PC-3 (cell line): ENCODE measurements around the gene NIPSNAP3A. TPM values are rescaled to one million over a fixed set of nuclear protein-coding genes. Genes with fewer than 3 reads are reported as not detected.

ENCODE experiments used
- ATAC-seq: fragments of 200-7000 bp; cut with Tn5 transposase; 2 replicates; pipeline ENCODE4 v1.9.1; 2020; ENCODE audit warnings: mild to moderate bottlenecking, moderate library complexity
- BruUV-seq: library from RNA; stranded (reverse); fragments of 400-500 nt; replicated peaks from 2 replicates; lab custom pipeline; 2021; lab: Mats Ljungman, UMichigan
- CTCF ChIA-PET: fragments of 300-600 bp; sonication (Branson Sonifier 250); formaldehyde crosslinking; loops from one replicate; lab custom pipeline; 2022; ENCODE audit warnings: antibody characterized with exemption; lab: Charles Lee
- POLR2A ChIA-PET: fragments of 300-600 bp; sonication (Branson Sonifier 250); formaldehyde crosslinking; loops from one replicate; lab custom pipeline; 2022; ENCODE audit warnings: antibody characterized with exemption; ENCODE audit not compliant: unreplicated experiment; lab: Charles Lee
- DNase-seq: peaks from one replicate; pipeline ENCODE4 v3.0.0-alpha.2; 2015
- H2AFZ ChIP-seq: fragments of 300-600 bp; sonication (generic); 2 replicates; pipeline ENCODE4 v1.6.0; 2016; ENCODE audit warnings: antibody characterized with exemption, low read length
- H3F3A ChIP-seq: fragments of 300-600 bp; sonication (generic); one replicate; pipeline ENCODE4 v1.6.0; 2017; ENCODE audit warnings: antibody characterized with exemption, low read length, control low read depth, mild to moderate bottlenecking; ENCODE audit not compliant: unreplicated experiment
- H3K27ac ChIP-seq: fragments of 300-600 bp; sonication (generic); 2 replicates; pipeline ENCODE4 v1.5.1; 2016; ENCODE audit warnings: mild to moderate bottlenecking, low read length
- H3K27me3 ChIP-seq: fragments of 300-600 bp; sonication (generic); 2 replicates; pipeline ENCODE4 v1.6.1; 2016; ENCODE audit warnings: low read length, mixed read lengths
- H3K36me3 ChIP-seq: fragments of 300-600 bp; sonication (generic); 2 replicates; pipeline ENCODE4 v1.6.1; 2016; ENCODE audit warnings: low read depth, mixed run types, low read length, mixed read lengths
- H3K4me1 ChIP-seq: fragments of 300-600 bp; sonication (generic); 2 replicates; pipeline ENCODE4 v1.5.1; 2016; ENCODE audit warnings: low read length; ENCODE audit not compliant: insufficient read depth
- H3K4me2 ChIP-seq: fragments of 300-600 bp; sonication (generic); 2 replicates; pipeline ENCODE4 v1.6.0; 2016; ENCODE audit warnings: low read length
- H3K4me3 ChIP-seq: fragments of 300-600 bp; sonication (generic); 2 replicates; pipeline ENCODE4 v1.5.1; 2016; ENCODE audit warnings: mild to moderate bottlenecking, low read length, mixed read lengths
- H3K79me2 ChIP-seq: fragments of 300-600 bp; sonication (generic); 2 replicates; pipeline ENCODE4 v1.6.1; 2017; ENCODE audit warnings: low read length, mixed read lengths
- H3K9ac ChIP-seq: fragments of 300-600 bp; sonication (generic); 2 replicates; pipeline ENCODE4 v1.6.0; 2016; ENCODE audit warnings: mild to moderate bottlenecking, low read length
- H3K9me2 ChIP-seq: fragments of 300-600 bp; sonication (generic); replicated peaks from 2 replicates; pipeline ENCODE4 v1.6.1; 2016; ENCODE audit warnings: mixed run types, low read length, mixed read lengths
- H3K9me3 ChIP-seq: fragments of 300-600 bp; sonication (generic); 2 replicates; pipeline ENCODE4 v1.6.1; 2016; ENCODE audit warnings: low read length, mixed read lengths
- H4K20me1 ChIP-seq: fragments of 300-600 bp; sonication (generic); 2 replicates; pipeline ENCODE4 v1.6.1; 2016; ENCODE audit warnings: low read length, mixed read lengths
- CTCF ChIP-seq: fragments of 300-600 bp; sonication (generic); conservative IDR thresholded peaks from 2 replicates; pipeline ENCODE4 v1.5.1; 2017; ENCODE audit warnings: antibody characterized with exemption, low read depth, mild to moderate bottlenecking, low read length
- EZH2 ChIP-seq: fragments of 300-600 bp; sonication (generic); IDR thresholded peaks from one replicate; pipeline ENCODE4 v1.6.1; 2017; ENCODE audit warnings: antibody characterized with exemption, mild to moderate bottlenecking, low read length; ENCODE audit not compliant: unreplicated experiment
- EZH2phosphoT487 ChIP-seq: fragments of 300-600 bp; sonication (generic); IDR thresholded peaks from 2 replicates; pipeline ENCODE4 v1.6.1; 2018; ENCODE audit warnings: mild to moderate bottlenecking, antibody characterized with exemption, low read length, borderline replicate concordance
- intact Hi-C: fragments of 100-400 bp; cut with micrococcal nuclease; formaldehyde crosslinking; loops from 2 replicates; pipeline ENCODE4 v1.9.0; 2023
- total RNA-seq: library from RNA; depleted of rRNA; stranded (reverse); fragments of >200 nt; gene quantifications from 2 replicates; pipeline ENCODE4 v1.2.3, GENCODE V29; 2014

NIPSNAP3A gene
- total RNA-seq, 1 experiment from 2014 or later: 9.1 TPM

- peak overlapping the region; percentile 90 for H3K9ac ChIP-seq
- peak overlapping the region; percentile 76 for H3K27ac ChIP-seq
- peak overlapping the region; percentile 88 for H3K4me3 ChIP-seq
- no peaks in the 10 kb centered on the region for H4K20me1 ChIP-seq
- H3K9me3 ChIP-seq: no peaks in the 10 kb centered on the region
- H2AFZ ChIP-seq: peak overlapping the region; percentile 98
- TF ChIP-seq CTCF (no peak), EZH2phosphoT487 (no peak)
- H3K4me1 ChIP-seq: peaks cover 13% of the 10 kb centered on the region
- no peak for ATAC-seq
- H3K4me2 ChIP-seq: peak overlapping the region; percentile 85
- no peaks in the 10 kb centered on the region for H3K27me3 ChIP-seq
- POLR2A ChIA-PET: no interaction called here
- H3F3A ChIP-seq: no peaks in the 10 kb centered on the region
- DNase-seq: peak; percentile 19
- peaks cover 15% of the 10 kb centered on the region for H3K79me2 ChIP-seq
- H3K9me2 ChIP-seq: no peaks in the 10 kb centered on the region
- CTCF ChIA-PET: interaction anchor here (0.6 kb wide), 1 partner anchor 11 kb away, joined by 14 read pairs; no protein-coding TSS in a partner anchor
- intact Hi-C loops: no loop called here
- BruUV-seq: TSS peak; percentile 36
- H3K36me3 ChIP-seq: no peaks in the 10 kb centered on the region
These were observed 1.0 kb downstream of the NIPSNAP3A start for GRCh38 chr9:104748359-104749031.

- no peaks in the 10 kb centered on the region for H3F3A ChIP-seq
- peaks cover 15% of the 10 kb centered on the region for H3K79me2 ChIP-seq
- no peak overlapping the region for H2AFZ ChIP-seq
- H3K4me1 ChIP-seq: peaks cover 13% of the 10 kb centered on the region
- H3K9me2 ChIP-seq: no peaks in the 10 kb centered on the region
- ChIA-PET CTCF (no interaction called here), POLR2A (no interaction called here)
- H3K36me3 ChIP-seq: no peaks in the 10 kb centered on the region
- no peak overlapping the region for H3K9ac ChIP-seq
- intact Hi-C loops: no loop called here
- no TSS peak for BruUV-seq
- H3K27me3 ChIP-seq: no peaks in the 10 kb centered on the region
- H3K27ac ChIP-seq: no peak overlapping the region
- DNase-seq (no peak), ATAC-seq (no peak)
- no peak overlapping the region for H3K4me2 ChIP-seq
- H3K9me3 ChIP-seq: no peaks in the 10 kb centered on the region
- TF ChIP-seq CTCF: no peak
- no peak for TF ChIP-seq EZH2
- no peak for TF ChIP-seq EZH2phosphoT487
- H3K4me3 ChIP-seq: no peak overlapping the region
- no peaks in the 10 kb centered on the region for H4K20me1 ChIP-seq
These were observed 2.8 kb downstream of the NIPSNAP3A start for GRCh38 chr9:104750185-104750767.

DNA sequence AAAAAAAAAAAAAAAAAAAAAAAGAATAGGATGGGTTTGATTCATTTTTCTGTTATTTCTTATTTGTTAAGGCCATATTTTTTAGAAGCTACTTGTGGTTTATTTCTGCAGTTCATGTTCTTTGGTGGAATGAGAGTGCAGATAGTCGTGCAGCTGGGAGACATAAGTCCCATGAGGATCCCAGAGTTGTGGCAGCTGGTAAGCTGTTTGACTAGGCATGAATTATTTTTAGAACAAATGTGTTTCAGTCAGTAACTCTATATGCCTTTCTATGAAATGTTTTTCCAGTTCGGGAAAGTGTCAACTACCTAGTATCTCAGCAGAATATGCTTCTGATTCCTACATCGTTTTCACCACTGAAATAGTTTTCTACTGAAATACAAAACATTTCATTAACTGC, 11.5 kb downstream of the NIPSNAP3A start:
- Histone ChIP-seq H3K27me3 (no peaks in the 10 kb centered on the region), H3K4me2 (no peak overlapping the region), H3K79me2 (no peaks in the 10 kb centered on the region), H2AFZ (no peak overlapping the region), H3F3A (no peaks in the 10 kb centered on the region), H3K27ac (no peak overlapping the region), H3K9me3 (no peaks in the 10 kb centered on the region), H3K4me3 (no peak overlapping the region), H3K4me1 (no peaks in the 10 kb centered on the region), H3K9me2 (no peaks in the 10 kb centered on the region), H4K20me1 (no peaks in the 10 kb centered on the region), H3K9ac (no peak overlapping the region), H3K36me3 (0 out of 2 replicates have a peak, but pooled peaks cover 4% of the 10 kb centered on the region)
- no peak for ATAC-seq
- intact Hi-C loops: no loop called here
- no TSS peak for BruUV-seq
- TF ChIP-seq CTCF (no peak), EZH2phosphoT487 (no peak), EZH2 (no peak)
- ChIA-PET CTCF (interaction anchor here (0.7 kb wide), 2 partner anchors 11 to 999 kb away, joined by 9 to 14 read pairs; no protein-coding TSS in a partner anchor), POLR2A (no interaction called here)
- no peak for DNase-seq
